ENCODE measurements around the gene PRDM15.

PRDM15 gene

DNA sequence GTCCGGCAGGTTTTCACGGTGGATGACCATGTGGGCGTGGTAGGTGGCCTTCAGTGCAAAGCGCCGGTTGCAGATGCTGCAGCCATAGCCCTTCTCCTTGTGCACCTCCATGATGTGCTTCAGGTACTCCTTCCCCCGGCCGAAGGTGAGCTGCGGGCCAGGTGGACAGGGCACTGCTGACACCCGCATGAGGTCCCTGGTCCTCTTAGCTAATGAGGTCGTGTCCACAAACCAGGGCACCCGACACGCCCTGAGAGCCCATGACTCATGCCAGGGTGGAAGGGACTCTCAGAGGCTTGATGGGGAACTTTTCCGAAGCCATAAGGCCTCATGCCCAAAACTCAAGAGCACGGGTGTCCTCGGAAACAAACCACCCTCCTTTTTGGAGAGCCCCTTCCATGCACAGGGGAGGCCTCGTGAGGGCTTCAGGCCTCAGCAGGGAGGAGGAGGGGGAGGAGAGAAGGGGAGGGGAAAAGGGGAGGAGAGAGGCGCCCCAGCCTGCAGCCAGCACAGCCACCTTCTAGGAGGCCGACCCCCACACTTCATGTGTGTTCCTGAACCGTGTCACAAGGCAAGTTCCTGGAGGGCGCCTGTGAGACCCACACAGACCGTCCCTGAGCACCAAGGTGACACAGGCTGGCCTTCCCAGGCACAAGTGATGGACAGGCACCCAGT lies 57.9 kb downstream of the PRDM15 start:
- DNase-seq: no peak

DNA sequence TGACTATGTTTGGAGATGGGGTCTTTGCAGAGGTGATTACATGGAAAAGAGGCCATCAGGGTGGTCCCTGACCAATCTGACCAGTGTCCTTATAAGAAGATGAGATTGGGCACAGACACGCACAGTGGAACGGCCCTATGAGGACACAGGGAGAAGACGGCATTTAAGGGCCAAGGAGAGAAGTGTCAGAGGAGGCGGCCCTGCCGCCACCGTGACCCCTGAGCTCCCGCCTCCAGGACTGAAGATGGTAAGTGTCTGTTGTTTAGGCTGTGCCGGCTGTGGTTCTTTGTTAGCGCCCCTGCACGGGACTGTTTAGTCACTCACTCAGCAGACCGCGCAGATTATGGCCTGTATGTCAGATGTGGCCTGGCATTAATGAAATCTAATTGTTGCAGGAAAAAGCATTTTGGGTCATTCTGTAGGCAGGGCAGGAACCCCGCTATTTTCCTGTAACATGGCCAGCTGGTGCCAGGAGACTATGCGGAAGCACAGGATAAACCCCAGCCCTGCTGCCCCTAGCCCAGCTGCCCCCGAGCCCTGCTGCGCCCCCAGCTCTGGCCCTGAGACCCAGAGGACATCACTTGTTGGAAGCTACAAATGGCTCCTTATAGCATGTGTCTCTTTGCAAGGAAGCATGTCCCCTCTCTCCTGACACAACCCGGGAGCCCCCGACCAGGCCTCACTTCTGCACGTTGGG lies 58.6 kb downstream of the PRDM15 start:
- no peak for DNase-seq

DNA sequence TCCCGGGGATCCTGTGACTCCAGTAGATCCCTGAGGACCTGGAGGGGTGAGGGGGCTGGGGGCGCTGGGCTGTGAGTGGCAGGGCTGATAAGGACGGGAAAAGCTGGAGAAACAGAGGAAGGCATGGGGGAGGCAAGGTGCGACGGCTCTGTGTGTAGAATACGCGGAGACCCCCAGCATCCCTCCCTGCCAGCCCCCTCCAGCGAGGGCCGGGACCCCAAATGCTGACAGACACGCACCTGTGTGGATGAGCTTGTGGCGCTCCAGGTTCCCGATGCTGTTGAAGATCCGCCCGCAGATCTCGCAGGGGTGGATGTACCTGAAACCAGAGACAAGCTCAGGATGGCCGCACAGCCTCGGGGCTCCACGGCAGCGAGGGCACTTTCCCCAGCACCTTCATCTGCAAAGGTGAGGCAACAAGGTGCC lies 59.3 kb downstream of the PRDM15 start:
- DNase-seq: no peak

DNA sequence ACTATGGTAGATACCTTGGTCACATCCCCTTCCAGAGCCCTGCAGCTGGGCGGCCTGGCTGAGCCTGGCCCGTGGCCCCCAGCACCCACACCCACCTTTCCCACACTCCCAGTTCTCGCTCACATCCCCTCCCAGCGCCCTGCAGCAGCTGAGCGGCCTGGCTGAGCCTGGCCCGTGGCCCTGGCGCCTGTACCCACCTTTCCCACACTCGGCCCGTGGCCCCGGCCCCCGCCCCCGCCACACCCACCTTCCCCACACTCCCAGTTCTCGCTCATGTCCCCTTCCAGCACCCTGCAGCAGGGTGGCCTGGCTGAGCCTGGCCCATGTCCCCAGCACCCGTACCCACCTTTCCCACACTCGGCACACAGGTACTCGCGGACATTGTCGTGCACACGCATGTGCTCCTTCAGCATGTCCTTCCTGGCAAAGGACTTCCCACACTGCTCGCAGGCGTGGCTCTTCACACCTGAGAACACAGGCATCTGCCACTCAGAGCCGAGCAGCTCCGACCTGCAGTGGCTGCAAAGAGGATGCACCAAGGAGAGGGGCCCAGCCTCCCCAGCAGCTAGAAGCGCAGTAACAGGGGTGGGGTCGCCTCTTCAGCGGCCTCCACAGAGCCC lies 59.8 kb downstream of the PRDM15 start:
- DNase-seq: no peak

DNA sequence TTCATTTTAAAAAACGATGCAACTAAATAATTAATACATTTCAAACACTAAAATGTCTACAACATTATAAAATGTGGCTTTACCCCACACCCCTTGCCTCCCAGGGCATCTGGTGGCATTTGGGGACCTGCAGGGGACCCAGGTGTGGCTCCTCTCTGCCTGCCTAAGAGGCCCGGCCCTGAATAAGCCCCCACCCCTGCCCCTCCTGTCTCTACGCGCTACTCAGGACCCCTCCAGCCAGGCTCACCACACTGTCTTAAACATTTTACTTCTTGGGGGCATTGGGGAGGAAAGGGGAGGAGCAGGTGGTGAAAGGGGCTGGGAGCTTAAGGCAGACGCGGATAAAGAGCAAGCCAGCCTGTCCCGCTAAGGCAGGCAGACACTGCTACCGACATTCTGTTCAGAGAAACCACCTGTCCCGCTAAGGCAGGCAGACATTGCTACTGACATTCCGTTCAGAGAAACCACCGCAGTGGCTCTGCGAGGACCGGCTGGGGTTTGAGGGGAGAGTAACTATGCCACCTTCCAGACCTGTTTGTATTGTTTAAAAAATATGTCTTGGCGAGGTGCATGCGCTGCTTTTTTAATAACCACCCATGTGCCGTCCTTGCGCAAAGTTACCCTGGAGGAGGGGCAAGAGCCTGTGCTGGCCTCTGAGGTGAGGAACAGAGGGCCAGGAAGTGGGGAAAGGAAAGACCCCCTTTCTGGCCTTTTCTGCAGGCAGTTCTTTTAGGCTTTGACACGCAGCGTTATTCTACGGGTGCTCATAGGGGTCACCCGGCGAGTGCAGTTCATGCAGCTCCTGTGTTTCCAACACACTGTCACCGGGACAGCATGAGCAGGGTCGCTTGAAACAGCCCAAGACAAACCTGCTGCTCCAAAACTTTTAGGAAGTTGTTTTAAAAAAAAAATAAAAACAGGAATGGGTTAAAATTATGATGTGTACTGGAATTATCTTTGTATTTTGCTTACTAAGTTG lies 61.0 kb downstream of the PRDM15 start:
- DNase-seq: no peak

DNA sequence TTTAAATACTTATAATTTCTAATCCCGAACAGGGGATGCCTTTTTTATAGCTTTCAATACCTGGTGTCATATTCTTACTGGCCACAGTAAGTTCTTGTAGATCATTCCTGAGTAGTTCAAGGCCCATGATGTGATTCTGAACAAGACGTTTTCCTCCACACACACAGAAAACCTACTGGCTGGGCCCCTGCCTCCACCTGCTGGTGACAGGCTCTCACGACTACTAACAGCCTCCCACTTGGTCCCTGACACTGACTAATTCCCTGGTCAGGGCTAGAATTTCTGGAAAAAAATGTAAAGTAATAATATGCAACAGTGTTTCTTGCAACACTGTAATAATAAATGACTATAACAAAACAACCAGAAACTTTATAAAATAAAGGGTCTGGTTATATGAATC lies 61.9 kb downstream of the PRDM15 start:
- peak; percentile 10 for DNase-seq

DNA sequence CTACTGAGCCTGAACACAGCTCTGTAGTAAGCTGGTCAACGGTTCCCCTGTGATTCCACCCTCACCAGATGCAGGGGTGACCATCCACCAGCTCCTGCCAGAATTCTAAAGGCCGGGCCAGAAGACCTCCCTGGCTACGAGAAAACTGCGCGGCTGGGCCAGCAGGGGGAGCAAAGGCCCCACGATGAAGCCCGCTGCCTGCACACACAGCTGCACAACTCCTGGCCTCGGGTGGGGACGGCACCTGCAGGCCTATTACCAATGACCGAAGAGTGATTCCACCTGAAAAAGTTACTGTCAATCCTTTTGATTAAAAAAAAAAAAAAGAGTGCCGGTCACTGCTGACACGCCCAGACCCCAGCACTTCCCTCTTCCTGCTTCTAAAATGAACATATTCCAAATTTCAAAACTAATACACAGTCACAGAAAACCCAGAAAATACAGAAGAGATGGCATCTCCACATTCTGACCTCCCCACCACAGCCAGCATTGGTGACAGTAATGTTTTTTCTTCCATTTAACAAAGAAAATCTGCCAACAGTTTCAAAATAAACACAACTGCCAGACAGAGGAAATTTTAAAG lies 62.5 kb downstream of the PRDM15 start:
- DNase-seq: peak; percentile 18

DNA sequence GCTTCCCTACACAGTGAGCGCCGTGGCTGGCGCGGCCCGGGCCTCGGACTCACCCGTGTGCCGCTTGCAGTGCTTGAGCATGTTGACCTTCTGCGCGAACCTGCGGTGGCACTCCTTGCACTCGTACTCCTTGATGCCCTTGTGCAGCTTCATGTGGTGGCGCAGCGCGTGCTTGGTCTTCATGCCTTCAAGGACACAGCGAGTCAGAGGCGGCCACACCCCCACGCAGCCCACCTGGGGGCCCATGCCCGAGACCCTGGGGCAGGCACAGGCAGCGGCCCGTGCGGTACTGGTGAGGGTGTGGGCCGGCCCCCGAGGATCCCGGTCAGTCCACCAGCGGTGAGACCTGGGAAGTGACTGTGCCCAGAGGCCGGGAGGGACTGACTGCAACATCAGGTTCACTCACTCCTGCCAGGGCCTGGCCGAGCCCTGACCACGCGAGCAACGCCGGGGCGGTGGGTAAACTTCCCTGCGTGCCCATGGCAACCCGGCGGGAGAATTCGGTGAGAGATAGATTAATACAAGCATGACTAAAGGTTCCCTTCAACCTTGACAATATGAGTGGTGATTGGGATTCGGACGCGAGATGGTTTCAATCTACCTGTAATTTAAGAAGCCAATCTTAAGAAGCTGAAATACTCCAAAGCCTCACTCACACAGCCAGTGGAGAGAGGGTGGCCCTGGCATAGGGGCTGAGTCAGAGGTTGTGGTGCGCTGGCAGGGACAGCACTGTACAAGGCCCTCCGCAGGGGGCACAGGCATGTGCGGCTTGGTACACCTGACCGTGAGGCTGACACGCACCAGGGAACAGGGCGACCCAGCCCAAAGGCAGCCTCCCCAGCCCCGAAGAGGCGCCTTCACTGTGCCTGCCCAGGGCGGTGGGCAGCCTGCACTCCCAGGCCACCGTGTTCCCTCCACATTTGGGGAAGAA lies 63.2 kb downstream of the PRDM15 start:
- DNase-seq: no peak

DNA sequence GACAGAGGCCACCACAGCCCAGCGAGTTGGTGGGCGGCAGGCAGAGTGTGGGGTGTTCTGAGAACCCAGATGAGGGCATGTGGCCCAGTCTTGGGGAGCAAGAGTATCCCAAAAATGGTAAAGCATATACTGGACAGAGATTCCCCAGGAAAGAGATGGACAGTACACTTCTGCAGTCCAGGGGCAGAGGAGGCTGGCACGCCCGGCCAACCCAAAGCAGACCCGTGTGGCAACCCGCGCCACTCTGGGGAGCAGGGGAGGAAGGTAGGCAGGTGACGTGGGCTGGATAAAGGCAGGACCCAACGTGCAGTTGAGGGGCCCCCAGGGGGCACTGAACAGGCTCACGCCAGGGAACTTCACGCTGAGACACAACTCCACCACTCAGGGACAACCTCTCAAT lies 65.9 kb downstream of the PRDM15 start:
- DNase-seq: no peak

DNA sequence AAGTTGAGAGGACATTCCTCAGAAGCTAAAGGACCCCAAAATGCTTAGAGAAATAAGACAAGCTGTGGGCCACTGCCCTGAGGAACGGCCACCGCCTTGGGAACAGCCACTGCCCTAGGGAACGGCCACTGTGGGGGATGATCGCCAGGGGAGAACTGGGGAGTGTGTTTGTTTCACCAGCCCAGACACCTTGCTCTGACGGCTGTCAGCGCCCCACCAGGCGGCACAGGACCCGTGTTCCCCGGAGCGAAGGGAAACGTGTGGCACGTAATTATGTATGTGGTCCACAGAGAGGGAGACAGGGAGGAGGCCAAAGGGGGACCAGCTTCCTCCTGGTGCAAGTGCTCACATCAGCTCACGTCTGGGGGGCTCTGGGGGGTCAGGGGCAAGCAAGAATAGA lies 66.5 kb downstream of the PRDM15 start:
- DNase-seq: no peak

DNA sequence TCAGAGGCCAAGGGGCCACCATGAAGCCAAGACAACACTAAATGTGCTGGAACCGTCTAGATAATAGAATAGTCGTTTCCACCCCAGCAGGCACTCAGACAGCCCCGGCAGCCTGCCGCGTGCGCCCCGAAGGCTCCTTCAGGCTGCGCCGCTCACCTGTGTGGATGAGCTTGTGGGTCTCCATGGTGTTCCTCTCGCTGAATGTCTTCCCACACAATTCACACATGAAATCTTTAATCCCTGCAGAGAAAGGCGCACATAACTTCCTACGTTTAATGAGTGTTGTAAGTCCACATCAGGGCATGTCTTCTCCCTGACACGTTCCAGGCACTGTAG lies 68.6 kb downstream of the PRDM15 start:
- DNase-seq: no peak

DNA sequence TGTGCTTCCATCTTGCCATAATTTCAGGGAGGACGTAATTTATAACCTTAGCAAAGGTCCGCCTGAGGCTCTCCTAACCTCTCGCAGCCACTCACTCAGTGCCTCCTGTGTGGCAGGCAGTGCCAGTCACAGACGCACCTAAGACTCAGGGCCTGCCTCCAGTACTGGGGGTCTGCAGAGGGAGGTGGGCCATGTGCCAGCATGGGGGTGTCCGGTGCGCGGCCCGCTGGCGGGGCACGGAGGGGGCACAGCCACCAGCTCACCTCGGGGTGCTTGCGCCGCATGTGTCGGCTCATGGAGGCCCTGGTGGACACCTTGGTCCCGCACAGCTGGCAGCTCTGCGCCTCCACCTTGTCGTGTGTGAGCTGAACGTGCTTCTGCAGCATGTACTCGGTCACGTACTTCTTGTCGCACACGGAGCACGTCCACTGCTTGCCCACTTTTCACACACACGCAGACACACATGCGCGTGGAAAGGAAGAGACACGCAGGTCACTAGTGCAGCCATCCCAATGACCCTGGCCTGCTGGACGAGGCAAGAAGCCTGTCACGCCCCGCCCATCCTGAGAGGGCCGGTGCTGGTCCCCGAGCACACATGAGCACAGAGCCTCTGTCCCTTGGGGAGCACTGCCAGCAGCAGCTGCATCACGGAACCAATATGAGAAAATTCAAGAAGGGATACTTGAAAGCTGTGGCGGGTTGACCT lies 69.1 kb downstream of the PRDM15 start:
- DNase-seq: no peak

DNA sequence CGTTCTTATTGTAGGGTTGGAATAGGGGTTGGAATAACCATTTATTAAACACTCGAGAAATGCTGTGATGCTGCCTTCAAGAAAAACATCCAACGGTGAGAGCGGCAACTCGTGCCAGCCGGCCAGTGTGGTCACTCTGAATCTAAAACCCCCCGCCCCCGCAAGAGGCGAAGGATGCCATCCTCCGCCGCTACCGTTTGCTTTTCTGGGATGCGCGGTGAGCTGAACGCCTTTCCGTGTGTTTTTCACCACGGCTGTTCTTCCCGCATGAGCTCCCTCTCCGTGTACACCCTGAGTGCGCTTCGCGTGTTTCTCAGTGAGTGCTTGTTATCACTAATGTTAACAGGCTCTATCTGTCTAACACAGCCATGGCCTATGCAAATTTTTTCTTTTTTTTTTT lies 70.3 kb downstream of the PRDM15 start:
- DNase-seq: no peak

DNA sequence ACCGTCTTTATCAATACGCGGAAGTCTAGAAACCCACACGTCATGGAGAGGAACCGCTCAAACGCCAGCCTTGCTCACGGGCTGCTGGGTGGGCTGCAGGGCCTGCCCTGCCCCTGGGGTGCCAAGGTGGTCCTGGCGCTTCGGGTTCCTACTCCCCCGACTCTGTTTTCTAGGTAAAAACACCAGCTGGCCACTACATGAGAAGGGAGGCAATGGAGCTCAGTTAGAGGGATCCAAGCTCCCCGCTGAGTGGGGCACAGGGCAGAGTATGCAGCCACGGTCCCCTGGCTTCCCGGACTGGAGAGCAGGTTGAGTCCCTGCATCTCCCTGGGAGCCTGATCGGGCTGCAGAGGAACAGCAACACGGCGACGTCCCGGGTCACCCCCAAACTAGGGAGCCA lies 71.0 kb downstream of the PRDM15 start:
- no peak for DNase-seq

DNA sequence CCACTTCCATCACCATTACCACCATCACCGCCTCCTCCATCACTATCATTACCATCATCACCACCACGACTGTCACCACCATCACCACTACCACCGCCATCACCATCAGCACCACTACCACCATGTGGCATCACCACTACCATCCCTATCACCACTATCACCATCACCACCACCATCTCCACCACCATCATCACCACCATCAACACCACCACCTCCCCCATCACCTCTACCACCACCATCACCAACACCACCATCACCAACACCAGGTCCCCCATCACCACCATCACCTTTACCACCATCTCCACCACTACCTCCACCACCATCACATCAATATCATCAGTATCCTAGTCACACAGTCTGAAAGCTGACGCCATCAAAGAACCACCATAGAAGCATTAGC lies 72.4 kb downstream of the PRDM15 start:
- DNase-seq: no peak

DNA sequence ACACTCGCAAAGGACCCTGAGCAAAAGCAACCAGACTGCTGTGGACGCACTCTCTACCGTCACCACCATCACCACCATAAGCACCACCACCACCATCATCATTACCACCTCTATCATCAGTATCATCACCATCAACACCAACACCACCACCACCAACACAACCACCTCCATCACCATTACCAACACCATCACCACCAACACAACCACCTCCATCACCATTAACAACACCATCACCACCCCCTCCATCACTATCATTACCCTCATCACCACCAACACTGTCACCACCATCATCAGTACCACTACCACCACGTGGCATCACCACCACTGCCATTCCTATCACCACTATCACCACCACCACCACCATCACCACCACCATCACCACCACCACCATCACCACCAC lies 73.5 kb downstream of the PRDM15 start:
- DNase-seq: no peak

DNA sequence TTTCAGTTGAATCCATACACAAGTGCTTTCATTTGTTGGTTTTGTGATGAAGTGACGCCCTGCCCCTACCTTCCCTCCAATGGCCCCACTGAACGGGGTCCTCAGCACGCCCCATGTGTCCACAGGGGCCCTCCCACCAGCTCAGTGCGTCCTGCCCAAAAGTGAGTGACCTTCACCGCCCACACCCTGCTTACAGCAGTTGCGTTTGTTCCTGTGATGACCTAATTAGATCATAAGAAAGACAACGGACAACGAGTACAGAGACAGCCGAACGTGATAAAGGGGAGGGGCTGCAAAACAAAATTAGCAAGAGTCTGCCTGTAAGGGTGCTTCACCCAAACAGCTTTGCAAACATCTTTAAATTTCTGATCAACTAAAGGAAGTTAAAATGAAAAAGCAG lies 74.1 kb downstream of the PRDM15 start:
- no peak for DNase-seq

DNA sequence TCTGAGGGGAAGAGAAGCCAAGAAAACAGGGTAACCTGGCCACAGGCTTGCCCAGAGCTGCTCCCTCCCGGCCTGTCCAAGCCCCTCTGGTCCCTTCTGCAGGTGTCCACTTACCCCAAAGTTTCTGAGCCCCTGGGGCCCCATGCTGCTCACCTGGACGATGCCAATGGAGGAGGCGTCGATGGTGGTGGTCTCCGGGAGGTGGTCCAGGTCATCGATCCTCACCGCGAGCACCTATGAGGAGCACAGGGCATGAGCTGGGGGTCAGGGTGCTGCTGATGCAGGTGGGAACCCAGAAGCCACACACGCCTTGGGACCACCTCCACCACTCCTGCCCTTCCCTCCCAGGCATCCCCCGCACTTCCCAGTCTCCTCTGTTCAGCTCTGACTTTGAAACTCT lies 74.8 kb downstream of the PRDM15 start:
- DNase-seq: no peak

DNA sequence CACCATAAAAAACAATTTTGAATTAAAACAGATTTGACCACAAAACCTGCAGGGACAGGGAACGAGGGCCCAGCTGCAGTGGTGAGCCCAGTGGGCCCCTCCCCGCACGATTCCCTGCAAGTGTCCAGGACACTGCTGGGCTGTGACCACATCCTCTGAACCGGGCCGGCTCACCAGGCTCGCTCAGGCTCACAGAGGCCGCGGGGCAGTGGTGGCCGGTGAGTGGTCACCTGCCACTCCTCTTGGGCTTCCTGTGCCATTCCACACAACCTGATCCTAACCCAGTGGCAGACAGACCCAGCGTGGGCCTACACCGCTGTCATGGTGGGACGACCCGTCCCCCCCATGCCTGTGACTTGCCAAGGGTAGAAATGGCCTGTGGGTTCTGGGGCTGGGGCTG lies 75.8 kb downstream of the PRDM15 start:
- DNase-seq: no peak

DNA sequence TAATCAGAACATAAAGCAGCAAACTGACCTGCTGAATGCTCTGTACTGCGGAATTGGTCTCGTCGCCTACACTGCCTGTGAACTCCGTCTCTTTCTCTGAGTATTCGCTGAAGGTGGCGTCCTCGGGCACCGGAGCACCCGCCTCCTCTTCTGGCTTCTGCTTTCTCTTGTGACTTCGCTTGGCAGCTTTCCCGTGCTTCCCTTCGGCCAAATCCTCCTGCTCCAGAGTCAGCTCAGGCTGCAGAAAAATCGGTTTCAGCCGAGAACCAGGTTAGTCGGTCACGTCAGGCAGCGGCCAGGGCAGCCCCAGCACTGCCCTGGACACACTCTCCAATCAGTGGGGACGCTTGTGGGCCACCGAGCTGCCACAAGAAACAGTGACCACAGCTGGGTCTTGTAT lies 76.5 kb downstream of the PRDM15 start:
- DNase-seq: no peak

DNA sequence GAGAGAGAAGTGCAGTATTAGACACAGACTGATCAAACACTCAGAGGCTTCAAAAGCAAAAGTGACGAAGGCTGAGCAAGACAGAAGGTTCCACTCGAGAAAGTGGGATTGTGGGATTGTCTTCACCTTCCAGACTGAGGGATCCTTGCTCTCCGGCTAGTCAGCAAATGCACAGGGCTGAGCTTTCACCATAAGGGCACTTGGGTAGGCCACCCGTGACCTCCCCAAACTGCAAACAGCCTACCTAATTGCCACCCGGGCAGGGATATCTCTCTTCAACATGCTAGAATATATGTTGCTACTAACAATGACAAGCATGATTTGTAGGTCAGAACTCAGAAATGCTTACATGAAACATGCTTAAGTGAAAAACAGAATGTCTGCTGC lies 77.0 kb downstream of the PRDM15 start:
- DNase-seq: no peak
